Right atrium auricular region (tissue), 2 donors: ENCODE measurements around the gene ST7. TPM values are rescaled to one million over a fixed set of nuclear protein-coding genes. Genes with fewer than 3 reads are reported as not detected.

ENCODE experiments used
- DNase-seq: peaks from one replicate; pipeline ENCODE4 v3.0.0-alpha.2; 2019; ENCODE audit warnings: low spot score
- H3K27ac ChIP-seq, 2 donors: fragments of 200-600 bp; sonication (generic); 1 replicate in 1 of 2; 2 replicates in 1 of 2; pipeline ENCODE4 v1.5.1; 2016 to 2019
- H3K27me3 ChIP-seq, 2 donors: fragments of 200-600 bp; sonication (generic); one replicate each; pipeline versions ENCODE4 v1.5.1 to v1.6.0; 2017 to 2019
- H3K36me3 ChIP-seq: fragments of 200-600 bp; sonication (generic); one replicate; pipeline ENCODE4 v1.5.1; 2016
- H3K4me1 ChIP-seq, 2 donors: fragments of 200-600 bp; sonication (generic); one replicate each; pipeline versions ENCODE4 v1.5.1 to v1.6.0; 2017 to 2019
- H3K4me3 ChIP-seq, 2 donors: fragments of 200-600 bp; sonication (generic); 1 replicate in 1 of 2; 2 replicates in 1 of 2; pipeline ENCODE4 v1.5.1; 2017 to 2019; ENCODE audit warnings: mild to moderate bottlenecking in 1 of 2, moderate library complexity in 1 of 2
- H3K9me3 ChIP-seq, 2 donors: fragments of 200-600 bp; sonication (generic); one replicate each; pipeline ENCODE4 v1.5.1; 2019
- CTCF ChIP-seq, 2 donors: fragments of 200-600 bp; sonication (generic); IDR thresholded peaks; one replicate each; pipeline ENCODE4 v1.5.1; 2019; ENCODE audit warnings: antibody characterized with exemption in 2 of 2
- total RNA-seq, 2 donors: library from RNA; depleted of rRNA; stranded (reverse); fragments of >200 nt; gene quantifications; one replicate each; pipeline ENCODE4 v1.1.0, GENCODE V29; 2016

Gene ST7
- total RNA-seq, 2 donors from 2014 or later: 45.4 to 48.1 TPM

DNA sequence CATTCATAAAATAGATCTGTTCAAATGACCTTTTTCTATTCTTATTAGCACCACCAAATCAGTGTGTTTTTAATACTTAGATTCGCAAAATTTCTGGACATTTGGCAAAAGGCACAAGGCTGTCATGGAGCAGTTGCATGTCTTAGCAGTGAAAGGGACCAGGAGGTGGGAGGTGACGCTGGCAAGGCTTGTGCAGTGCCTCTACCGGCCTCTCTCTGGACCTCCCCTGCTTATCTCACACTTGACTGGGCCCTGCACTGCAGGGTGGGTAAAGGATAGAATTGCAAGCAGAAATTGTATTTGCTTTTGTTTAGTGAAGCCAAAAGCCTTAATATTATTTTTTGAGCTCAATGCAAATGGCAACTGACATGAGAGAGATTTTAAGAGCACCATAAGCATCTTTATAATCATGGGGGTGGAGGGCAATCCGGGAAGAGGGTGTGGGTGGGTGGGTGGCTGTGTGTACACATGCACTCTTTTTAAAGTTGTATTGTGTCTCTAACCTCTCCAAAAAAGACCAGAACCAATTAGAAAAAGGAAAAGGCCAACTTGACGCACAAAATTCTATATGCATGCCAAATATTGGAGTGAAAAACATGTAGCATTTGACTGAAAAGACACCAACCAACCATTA lies 263.3 kb downstream of the ST7 start:
- Histone ChIP-seq H3K9me3 (no peaks in the 10 kb centered on the region), H3K27ac (no peak overlapping the region), H3K27me3 (no peaks in the 10 kb centered on the region), H3K36me3 (peaks cover 20% of the 10 kb centered on the region), H3K4me1 (no peaks in the 10 kb centered on the region), H3K4me3 (no peak overlapping the region)
- no peak for TF ChIP-seq CTCF (IDR thresholded peaks at IDR 0.05)
- no peak for DNase-seq

- Histone ChIP-seq H3K4me3 (no peak overlapping the region), H3K36me3 (peaks cover 27% of the 10 kb centered on the region), H3K4me1 (no peaks in the 10 kb centered on the region), H3K27me3 (no peaks in the 10 kb centered on the region), H3K27ac (no peak overlapping the region), H3K9me3 (no peaks in the 10 kb centered on the region)
- no peak for TF ChIP-seq CTCF (IDR thresholded peaks at IDR 0.05)
- DNase-seq: no peak
These were observed 264.1 kb downstream of the ST7 start for GRCh38 chr7:117217106-117218035.

DNA sequence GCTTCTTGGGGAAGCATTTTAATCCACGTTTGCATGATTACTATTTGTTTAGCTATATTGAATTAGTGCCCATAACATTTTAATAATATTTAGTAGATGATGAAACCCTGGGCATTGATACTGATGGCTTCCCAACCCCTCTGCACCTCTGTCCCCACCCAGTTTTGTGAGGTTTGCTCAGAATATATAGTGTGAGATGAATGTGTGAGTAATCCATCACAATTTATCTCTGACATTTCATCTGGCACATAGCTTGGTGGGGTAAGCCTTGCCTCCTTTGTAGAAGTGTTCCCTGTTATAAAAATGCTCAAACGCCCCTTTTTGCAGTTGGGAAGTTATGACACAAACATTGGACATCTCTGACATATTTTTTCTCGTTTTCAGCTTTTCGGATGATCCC lies 265.4 kb downstream of the ST7 start:
- Histone ChIP-seq H3K9me3 (no peaks in the 10 kb centered on the region), H3K4me1 (no peaks in the 10 kb centered on the region), H3K27me3 (no peaks in the 10 kb centered on the region), H3K27ac (no peak overlapping the region), H3K36me3 (peaks cover 33% of the 10 kb centered on the region), H3K4me3 (no peak overlapping the region)
- no peak for DNase-seq
- TF ChIP-seq CTCF (IDR thresholded peaks at IDR 0.05): no peak

GRCh38 chr7:117219485-117219884 lies 266.2 kb downstream of the ST7 start:
- Histone ChIP-seq H3K4me3 (no peak overlapping the region), H3K36me3 (peaks cover 33% of the 10 kb centered on the region), H3K27ac (no peak overlapping the region), H3K27me3 (no peaks in the 10 kb centered on the region), H3K9me3 (no peaks in the 10 kb centered on the region), H3K4me1 (no peaks in the 10 kb centered on the region)
- TF ChIP-seq CTCF (IDR thresholded peaks at IDR 0.05): no peak
- DNase-seq: no peak

DNA sequence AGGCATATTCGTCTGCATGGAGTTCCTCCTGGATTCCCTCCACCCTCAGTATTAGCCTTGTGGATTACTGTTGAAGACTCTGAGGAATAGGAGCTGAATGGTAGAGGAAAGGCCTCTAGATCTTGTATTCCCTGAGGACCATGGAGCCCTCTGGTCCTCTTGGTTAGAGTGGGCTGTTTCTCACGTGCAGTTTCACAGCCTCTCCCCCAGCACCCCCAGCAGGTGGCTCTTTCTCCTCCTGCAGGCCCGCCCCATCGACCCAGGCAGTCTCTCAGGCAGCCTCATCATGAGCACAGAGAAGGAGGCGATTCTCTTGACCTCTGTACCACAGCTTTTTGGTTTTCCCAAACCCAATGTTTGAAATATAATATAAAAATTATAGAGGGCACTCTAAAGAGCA lies 267.5 kb downstream of the ST7 start:
- no peak for DNase-seq
- H3K27ac ChIP-seq: no peak overlapping the region
- H3K27me3 ChIP-seq: no peaks in the 10 kb centered on the region
- TF ChIP-seq CTCF (IDR thresholded peaks at IDR 0.05): no peak
- H3K4me1 ChIP-seq: peaks cover 0 to 5% of the 10 kb centered on the region in 2 donors
- H3K36me3 ChIP-seq: peaks cover 33% of the 10 kb centered on the region
- H3K9me3 ChIP-seq: no peaks in the 10 kb centered on the region
- no peak overlapping the region for H3K4me3 ChIP-seq
